ENCODE results near the gene SPOCK1.

The SPOCK1 gene

GRCh38 chr5:137128012-137128411 lies 371.1 kb downstream of the SPOCK1 start:
- H3K4me3 ChIP-seq (ENCODE audit: low read depth, low read length) = no peak overlapping the region
- TF ChIP-seq MYC (IDR thresholded peaks at IDR 0.05; ENCODE audit: low read depth, low read length) (no peak), MAX (IDR thresholded peaks at IDR 0.05; ENCODE audit: low read depth, low read length) (no peak), POLR2A (IDR thresholded peaks at IDR 0.05; ENCODE audit: extremely low read depth, insufficient read length) (no peak), CTCF (IDR thresholded peaks at IDR 0.05; ENCODE audit: low read depth, low read length) (no peak)
- DNase-seq (ENCODE audit: low read depth) = no peak

- H3K4me3 ChIP-seq (ENCODE audit: low read depth, low read length) = no peak overlapping the region
- no peak for DNase-seq (ENCODE audit: low read depth)
- TF ChIP-seq CTCF (IDR thresholded peaks at IDR 0.05; ENCODE audit: low read depth, low read length) (no peak), POLR2A (IDR thresholded peaks at IDR 0.05; ENCODE audit: extremely low read depth, insufficient read length) (no peak), MYC (IDR thresholded peaks at IDR 0.05; ENCODE audit: low read depth, low read length) (no peak), MAX (IDR thresholded peaks at IDR 0.05; ENCODE audit: low read depth, low read length) (no peak)
Measured at GRCh38 chr5:137126829-137127228, 372.3 kb downstream of the SPOCK1 start.

GRCh38 chr5:137122558-137122957 lies 376.6 kb downstream of the SPOCK1 start:
- TF ChIP-seq MAX (IDR thresholded peaks at IDR 0.05; ENCODE audit: low read depth, low read length) = no peak
- H3K4me3 ChIP-seq (ENCODE audit: low read depth, low read length) = no peak overlapping the region
- DNase-seq (ENCODE audit: low read depth) = no peak

GRCh38 chr5:137122075-137122474 lies 377.1 kb downstream of the SPOCK1 start:
- no peak overlapping the region for H3K4me3 ChIP-seq (ENCODE audit: low read depth, low read length)
- DNase-seq (ENCODE audit: low read depth) = no peak
- TF ChIP-seq POLR2A (IDR thresholded peaks at IDR 0.05; ENCODE audit: extremely low read depth, insufficient read length) (no peak), MYC (IDR thresholded peaks at IDR 0.05; ENCODE audit: low read depth, low read length) (no peak), CTCF (IDR thresholded peaks at IDR 0.05; ENCODE audit: low read depth, low read length) (no peak), MAX (IDR thresholded peaks at IDR 0.05; ENCODE audit: low read depth, low read length) (no peak)

GRCh38 chr5:137119321-137119720 lies 379.8 kb downstream of the SPOCK1 start:
- no peak for DNase-seq (ENCODE audit: low read depth)
- no peak overlapping the region for H3K4me3 ChIP-seq (ENCODE audit: low read depth, low read length)
- TF ChIP-seq POLR2A (IDR thresholded peaks at IDR 0.05; ENCODE audit: extremely low read depth, insufficient read length) (no peak), MAX (IDR thresholded peaks at IDR 0.05; ENCODE audit: low read depth, low read length) (no peak), MYC (IDR thresholded peaks at IDR 0.05; ENCODE audit: low read depth, low read length) (no peak), CTCF (IDR thresholded peaks at IDR 0.05; ENCODE audit: low read depth, low read length) (no peak)

GRCh38 chr5:137118629-137119028 lies 380.5 kb downstream of the SPOCK1 start:
- DNase-seq (ENCODE audit: low read depth) = no peak
- H3K4me3 ChIP-seq (ENCODE audit: low read depth, low read length) = no peak overlapping the region
- TF ChIP-seq MAX (IDR thresholded peaks at IDR 0.05; ENCODE audit: low read depth, low read length) (no peak), POLR2A (IDR thresholded peaks at IDR 0.05; ENCODE audit: extremely low read depth, insufficient read length) (no peak), CTCF (IDR thresholded peaks at IDR 0.05; ENCODE audit: low read depth, low read length) (no peak), MYC (IDR thresholded peaks at IDR 0.05; ENCODE audit: low read depth, low read length) (no peak)
